VCaP (cell line): ENCODE measurements around the gene GAP43.

Experiments
- H3K27ac ChIP-seq: fragments of 450-650 bp; 2 replicates; pipeline ENCODE4 v1.5.1; 2017
- TF ChIP-seq, protein P1 (sequence below): fragments of 450-650 bp; conservative IDR thresholded peaks from 2 replicates; pipeline ENCODE4 v1.5.1; 2017; ENCODE audit warnings: mild to moderate bottlenecking, moderate library complexity

Gene GAP43

DNA sequence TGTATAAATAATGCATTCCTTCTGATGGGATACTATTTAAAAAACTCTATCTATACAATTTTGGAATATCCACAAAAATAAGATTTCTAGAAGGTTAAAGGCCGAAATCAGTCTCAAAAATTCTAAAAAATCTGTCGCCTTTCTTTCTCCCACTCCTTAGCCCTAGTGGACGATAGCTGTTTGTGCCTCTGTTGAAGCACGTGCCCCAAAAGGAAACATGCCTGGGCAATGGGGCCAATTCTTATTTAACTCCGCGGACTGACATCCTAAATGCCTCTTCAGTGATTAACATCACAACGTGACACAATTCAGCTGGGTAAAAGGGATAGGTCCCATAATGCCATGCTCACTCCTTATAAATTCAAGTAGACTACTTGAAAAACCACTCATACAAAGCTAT lies 65.1 kb downstream of the GAP43 start:
- H3K27ac ChIP-seq: no peak overlapping the region
- TF ChIP-seq, protein P1, sequence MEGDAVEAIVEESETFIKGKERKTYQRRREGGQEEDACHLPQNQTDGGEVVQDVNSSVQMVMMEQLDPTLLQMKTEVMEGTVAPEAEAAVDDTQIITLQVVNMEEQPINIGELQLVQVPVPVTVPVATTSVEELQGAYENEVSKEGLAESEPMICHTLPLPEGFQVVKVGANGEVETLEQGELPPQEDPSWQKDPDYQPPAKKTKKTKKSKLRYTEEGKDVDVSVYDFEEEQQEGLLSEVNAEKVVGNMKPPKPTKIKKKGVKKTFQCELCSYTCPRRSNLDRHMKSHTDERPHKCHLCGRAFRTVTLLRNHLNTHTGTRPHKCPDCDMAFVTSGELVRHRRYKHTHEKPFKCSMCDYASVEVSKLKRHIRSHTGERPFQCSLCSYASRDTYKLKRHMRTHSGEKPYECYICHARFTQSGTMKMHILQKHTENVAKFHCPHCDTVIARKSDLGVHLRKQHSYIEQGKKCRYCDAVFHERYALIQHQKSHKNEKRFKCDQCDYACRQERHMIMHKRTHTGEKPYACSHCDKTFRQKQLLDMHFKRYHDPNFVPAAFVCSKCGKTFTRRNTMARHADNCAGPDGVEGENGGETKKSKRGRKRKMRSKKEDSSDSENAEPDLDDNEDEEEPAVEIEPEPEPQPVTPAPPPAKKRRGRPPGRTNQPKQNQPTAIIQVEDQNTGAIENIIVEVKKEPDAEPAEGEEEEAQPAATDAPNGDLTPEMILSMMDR: no peak

DNA sequence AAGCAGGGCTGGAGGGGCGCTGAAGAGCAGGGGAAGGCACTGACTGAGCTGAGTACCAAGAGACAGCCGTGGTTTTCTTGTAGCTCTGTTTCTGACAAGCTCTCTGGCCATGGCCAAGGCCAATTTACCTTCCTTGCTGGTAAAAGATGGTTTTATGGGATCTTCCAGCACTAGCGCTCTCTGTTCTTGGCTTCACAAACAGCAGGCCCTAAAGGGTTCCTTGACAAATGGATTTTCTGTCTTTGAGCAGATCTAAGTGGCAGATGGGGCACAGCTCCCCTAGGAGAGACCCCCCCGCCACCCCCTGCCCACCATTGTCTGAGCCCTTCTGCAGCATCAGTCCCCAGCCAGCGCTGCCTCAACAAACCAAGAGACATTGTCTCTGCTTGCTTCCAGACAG lies 66.6 kb downstream of the GAP43 start:
- no peak overlapping the region for H3K27ac ChIP-seq
- TF ChIP-seq, protein P1: no peak

DNA sequence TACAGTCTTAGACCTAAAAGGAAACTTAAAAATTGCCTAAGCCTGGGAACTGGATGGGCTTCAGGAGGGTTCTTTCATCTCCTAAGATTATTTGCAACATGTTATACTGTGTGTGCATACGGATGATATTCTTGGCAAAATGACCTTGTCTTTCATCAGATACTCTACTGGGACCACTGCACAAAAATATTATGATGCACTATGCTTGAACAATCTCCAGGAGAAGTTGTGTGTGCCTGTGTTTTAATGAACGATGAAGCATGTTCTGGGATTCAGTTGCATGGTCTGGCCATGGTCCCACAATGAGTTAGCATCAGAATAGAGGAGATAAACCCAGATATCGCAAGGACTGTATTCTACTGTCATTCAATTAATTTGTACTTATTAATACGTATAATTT lies 68.7 kb downstream of the GAP43 start:
- TF ChIP-seq, protein P1: no peak
- no peak overlapping the region for H3K27ac ChIP-seq

DNA sequence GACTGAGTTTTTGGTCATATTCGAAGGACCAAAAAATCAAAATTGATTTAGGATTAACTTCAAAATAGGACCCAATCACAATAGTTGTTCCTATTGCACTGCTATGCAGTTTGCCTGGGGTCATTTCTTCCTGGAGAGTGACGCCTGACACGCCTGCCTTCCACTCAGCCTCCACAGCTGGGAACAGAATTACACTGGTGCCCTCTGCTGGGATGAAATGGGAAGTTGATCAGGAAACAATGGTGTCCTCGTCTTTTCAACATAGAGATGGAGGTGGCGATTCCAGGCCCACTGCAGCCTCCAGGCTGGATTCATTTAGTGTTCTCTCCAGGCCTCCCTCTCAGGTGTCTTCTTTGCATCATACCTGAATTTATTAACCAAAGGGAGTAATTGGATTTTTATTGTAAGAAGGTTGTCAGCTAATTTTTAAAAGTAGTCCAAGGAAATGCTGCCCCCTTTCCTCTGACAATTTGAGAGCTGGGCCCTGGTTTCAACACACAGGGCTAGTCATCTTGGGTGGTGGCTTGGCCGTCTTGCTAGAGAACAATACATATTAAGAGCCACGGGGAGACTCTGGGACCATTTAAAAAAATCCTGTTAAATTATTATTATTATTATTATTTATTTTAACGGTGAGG lies 69.7 kb downstream of the GAP43 start:
- TF ChIP-seq, protein P1: peak; percentile 92
- no peak overlapping the region for H3K27ac ChIP-seq

DNA sequence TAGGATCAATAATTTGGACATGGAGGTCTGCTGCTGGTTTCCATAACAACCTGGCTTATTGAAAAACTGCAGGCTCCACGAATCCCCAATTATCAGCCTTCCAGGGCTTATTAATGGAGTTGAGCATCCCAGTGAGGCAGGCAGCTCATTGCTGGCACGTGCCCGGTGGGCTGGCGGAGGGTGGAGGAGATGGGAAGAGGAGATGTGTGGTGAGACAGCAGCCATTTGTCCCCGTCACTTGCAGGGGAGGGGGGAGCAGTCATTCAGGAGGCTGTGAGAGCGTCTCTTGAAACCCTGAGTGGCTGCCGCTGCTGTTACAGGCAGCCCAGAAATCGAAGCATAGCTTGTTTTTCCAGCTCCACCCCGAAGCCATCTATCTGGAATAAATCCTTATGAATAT lies 70.6 kb downstream of the GAP43 start:
- TF ChIP-seq, protein P1: no peak
- H3K27ac ChIP-seq: no peak overlapping the region

DNA sequence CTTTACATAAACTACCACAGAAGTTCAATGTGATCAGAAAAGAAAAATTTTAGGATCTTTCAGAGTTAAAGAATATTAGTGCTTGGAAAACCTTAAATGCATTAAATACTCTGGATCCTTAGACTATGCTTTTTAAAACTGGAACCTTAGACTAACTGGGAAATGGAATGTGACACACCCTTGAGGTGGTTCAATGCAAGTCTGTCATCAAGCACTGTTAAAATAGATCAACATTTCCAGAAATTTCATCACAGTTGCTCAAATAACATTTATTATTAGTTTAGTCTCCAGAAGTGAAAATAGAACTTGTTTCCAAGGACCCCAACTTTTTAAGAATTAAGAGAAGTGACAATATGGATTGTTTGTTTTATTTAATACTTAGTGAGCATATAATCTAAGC lies 71.8 kb downstream of the GAP43 start:
- no peak overlapping the region for H3K27ac ChIP-seq
- TF ChIP-seq, protein P1: no peak

DNA sequence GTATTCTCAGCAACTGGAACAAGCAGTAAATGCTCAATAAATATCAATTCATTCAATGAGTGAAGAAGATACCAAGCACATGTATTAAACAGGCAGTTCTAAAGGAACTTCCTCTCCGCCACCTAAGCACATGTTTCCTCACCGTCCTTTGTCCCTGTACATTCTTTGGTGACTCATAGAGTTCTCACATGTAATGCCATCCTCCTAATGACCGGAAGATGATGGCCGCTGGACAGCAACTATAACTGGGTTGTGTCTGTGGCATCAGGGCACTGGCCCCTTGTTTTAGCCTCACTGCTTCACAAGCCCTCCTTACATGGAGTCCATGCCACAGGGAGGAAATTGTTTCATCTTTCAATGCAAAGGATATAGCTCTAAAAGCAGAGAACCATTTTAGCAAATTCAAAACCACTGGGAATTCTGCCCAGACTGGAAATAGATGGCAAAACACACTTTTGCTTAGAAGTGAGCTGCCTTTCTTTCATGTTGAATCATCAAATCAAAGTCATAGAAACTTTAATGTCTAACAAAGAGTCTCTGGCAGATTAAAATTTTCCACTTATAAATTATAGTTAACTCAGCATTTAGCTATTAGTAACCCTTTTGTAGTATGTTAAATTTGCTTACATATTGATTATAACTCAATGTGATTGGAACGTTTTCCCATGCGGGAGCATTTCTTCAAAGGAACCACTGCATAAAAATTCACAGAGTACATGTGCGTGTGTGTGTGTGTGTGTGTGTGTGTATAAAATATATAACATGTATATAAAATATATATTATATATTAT lies 74.1 kb downstream of the GAP43 start:
- TF ChIP-seq, protein P1: no peak
- no peak overlapping the region for H3K27ac ChIP-seq
